Motor neuron (in vitro differentiated cells): ENCODE data around the gene NUP42. TPM values are rescaled to one million over a fixed set of nuclear protein-coding genes. Genes with fewer than 3 reads are reported as not detected.

Experiments used
- ATAC-seq, 8 experiments: fragments of 200-7000 bp; cut with Tn5 transposase; replicated peaks in 6 of 8; 2 replicates each; pipeline ENCODE4 v1.8.0; 2021; ENCODE audit warnings: mild to moderate bottlenecking in 8 of 8, moderate library complexity in 8 of 8
- H3K27ac ChIP-seq, 2 donors: fragments of 250-450 bp; sonication (Bioruptor Pico); 2 replicates each; pipeline ENCODE4 v1.9.0; 2021; ENCODE audit warnings: antibody characterized with exemption in 2 of 2, mild to moderate bottlenecking in 2 of 2, moderate library complexity in 1 of 2
- H3K4me1 ChIP-seq, 2 donors: fragments of 250-450 bp; sonication (Bioruptor Pico); replicated peaks in 1 of 2; 2 replicates each; pipeline ENCODE4 v1.6.1; 2021; ENCODE audit warnings: antibody characterized with exemption in 2 of 2, mild to moderate bottlenecking in 2 of 2, moderate library complexity in 1 of 2
- H3K4me3 ChIP-seq, 5 donors: fragments of 250-450 bp; sonication (Bioruptor Pico); 2 replicates each; pipeline ENCODE4 v1.9.0; 2021; ENCODE audit warnings: antibody characterized with exemption in 5 of 5, mild to moderate bottlenecking in 5 of 5, moderate library complexity in 4 of 5
- WGBS, 10 experiments: fragments of 450-650 bp; shearing (Covaris generic); methylation state at CpG; one replicate each; pipeline ENCODE4 v1.0.0; 2022; 5-methylcytosine and 5-hydroxymethylcytosine counted together
- in situ Hi-C, 9 experiments: fragments of 400-800 bp; cut with MboI; loops; one replicate each; pipeline ENCODE4 v1.15.0; 2021; ENCODE audit warnings: low sequenced_read_pairs in 9 of 9, low pct_unique_long_range_greater_than_20kb in 2 of 9; ENCODE audit not compliant: unreplicated experiment in 9 of 9
- total RNA-seq, 8 experiments: library from RNA; unstranded; fragments of 300-600 nt; gene quantifications; 2 replicates each; pipeline versions ENCODE4 v1.2.3 to v1.2.4, GENCODE V29; 2022

NUP42 gene, protein sequence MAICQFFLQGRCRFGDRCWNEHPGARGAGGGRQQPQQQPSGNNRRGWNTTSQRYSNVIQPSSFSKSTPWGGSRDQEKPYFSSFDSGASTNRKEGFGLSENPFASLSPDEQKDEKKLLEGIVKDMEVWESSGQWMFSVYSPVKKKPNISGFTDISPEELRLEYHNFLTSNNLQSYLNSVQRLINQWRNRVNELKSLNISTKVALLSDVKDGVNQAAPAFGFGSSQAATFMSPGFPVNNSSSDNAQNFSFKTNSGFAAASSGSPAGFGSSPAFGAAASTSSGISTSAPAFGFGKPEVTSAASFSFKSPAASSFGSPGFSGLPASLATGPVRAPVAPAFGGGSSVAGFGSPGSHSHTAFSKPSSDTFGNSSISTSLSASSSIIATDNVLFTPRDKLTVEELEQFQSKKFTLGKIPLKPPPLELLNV
- 100 to 1,000 TPM in 1 of 8 experiments, 10 to 100 TPM in 7; 26.9 to 102 (median 40.9) TPM for total RNA-seq

DNA sequence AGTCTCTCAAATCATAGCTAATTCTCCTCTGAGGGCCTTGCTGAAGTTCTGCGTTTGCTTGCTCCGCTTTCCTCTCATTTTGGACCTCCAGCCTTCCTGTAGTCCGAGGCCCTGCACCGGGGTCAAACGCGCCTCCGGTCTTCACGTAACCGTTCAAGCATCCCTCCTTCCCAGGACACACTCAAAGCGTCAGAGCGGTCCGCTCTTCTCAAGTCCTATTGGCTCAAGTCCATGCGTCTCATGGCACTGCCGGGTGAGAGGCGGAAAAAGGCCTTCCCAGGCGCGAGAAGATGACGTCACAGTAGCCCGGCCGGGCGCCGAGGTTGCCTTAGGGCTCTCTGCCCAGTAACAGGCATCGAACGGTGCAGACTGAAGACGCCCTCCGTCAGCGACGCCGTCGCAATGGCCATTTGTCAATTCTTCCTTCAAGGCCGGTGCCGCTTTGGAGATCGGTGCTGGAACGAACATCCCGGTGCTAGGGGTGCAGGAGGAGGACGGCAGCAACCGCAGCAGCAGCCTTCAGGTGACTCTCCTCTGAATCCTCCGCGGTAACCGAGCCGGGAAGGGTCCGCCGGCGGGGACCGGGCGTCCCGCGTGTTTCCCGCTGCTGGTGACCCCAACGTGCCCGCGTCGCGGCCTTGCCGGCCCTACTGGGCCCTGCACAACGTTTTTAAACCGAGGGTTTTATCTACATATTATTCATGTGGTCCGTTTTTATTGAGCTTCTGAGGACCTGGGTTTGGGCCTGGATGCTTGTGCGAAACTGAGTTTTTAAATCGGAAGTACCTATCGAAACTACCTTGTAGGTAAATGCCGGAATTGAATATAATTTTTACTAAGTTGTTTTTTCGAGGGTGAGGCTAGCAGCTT is at the start of gene NUP42:
Gene NUP42, plus strand, starts transcription at position 365 of the 870 bp plus-strand sequence. Its CDS starts 38 bp downstream, at position 403.
- in situ Hi-C loops = no loop called here
- WGBS, 10 experiments = 0 to 3% (median 0%) methylated on average over 2 to 33 of the region's 63 CpGs
- Histone ChIP-seq H3K4me3 (peak within 1 kb of the TSS; percentile 66 to 85 (median 78)), H3K4me1 (peaks cover 5 to 13% of the 10 kb centered on the region in 2 donors), H3K27ac (peak within 1 kb of the TSS; percentile 83 to 89)
- ATAC-seq = peak; percentile 93 to 99 (median 98)

GRCh38 chr7:23133797-23134196 is 48.1 kb upstream of the NUP42 start:
- ATAC-seq = no peak
- Histone ChIP-seq H3K4me3 (no peak overlapping the region), H3K4me1 (peaks cover 0 to 2% of the 10 kb centered on the region in 2 donors), H3K27ac (no peak overlapping the region)
- in situ Hi-C loops = no loop called here

GRCh38 chr7:23135755-23136154 is 46.1 kb upstream of the NUP42 start:
- Histone ChIP-seq H3K27ac (no peak overlapping the region), H3K4me1 (peaks cover 0 to 2% of the 10 kb centered on the region in 2 donors), H3K4me3 (no peak overlapping the region)
- 33 to 73% (median 47%) methylated on average over 1 of the region's 1 CpG; no CpG with 5 or more reads in 2 of the 10 experiments for WGBS, 10 experiments
- peak in 6 of 8 experiments; percentile 12 to 93 (median 39) for ATAC-seq
- in situ Hi-C loops = no loop called here

GRCh38 chr7:23136216-23136615 is 45.6 kb upstream of the NUP42 start:
- in situ Hi-C loops = no loop called here
- peak in 1 of 8 experiments; percentile 39 for ATAC-seq
- WGBS, 10 experiments = 55 to 100% (median 100%) methylated on average over 1 of the region's 1 CpG
- Histone ChIP-seq H3K27ac (no peak overlapping the region), H3K4me3 (no peak overlapping the region), H3K4me1 (peaks cover 0 to 2% of the 10 kb centered on the region in 2 donors)

DNA sequence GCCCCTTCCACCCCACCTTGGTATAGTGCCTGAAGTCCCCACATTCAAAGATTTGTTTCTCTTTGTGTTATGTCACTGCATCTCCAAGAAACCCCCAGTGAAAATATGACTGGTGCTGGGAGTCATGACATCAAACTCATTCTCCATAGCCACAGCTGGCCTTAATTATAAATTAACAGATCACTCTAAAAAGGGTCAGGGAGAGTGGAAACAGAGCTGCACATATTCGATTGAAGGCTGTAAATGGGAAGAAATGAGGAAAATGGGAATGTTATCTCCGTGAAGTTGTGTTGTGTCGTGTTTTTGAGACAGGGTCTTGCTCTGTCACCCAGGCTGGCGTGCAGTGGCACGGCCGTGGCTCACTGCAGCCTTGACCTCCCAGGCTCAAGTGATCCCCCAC is 24.2 kb upstream of the NUP42 start:
- in situ Hi-C loops = no loop called here
- H3K27ac ChIP-seq = no peak overlapping the region
- no peak for ATAC-seq
- 20 to 100% (median 98%) methylated on average over 1 to 4 of the region's 6 CpGs; no CpG with 5 or more reads in 4 of the 10 experiments for WGBS, 10 experiments
- H3K4me1 ChIP-seq = no peaks in the 10 kb centered on the region
- H3K4me3 ChIP-seq = no peak overlapping the region

GRCh38 chr7:23158546-23158945 is 23.3 kb upstream of the NUP42 start:
- H3K4me1 ChIP-seq = no peaks in the 10 kb centered on the region
- H3K27ac ChIP-seq = no peak overlapping the region
- in situ Hi-C loops = no loop called here
- no peak for ATAC-seq
- H3K4me3 ChIP-seq = no peak overlapping the region
- WGBS, 10 experiments = 78 to 100% (median 100%) methylated on average over 1 to 2 of the region's 2 CpGs; no CpG with 5 or more reads in 1 of the 10 experiments

DNA sequence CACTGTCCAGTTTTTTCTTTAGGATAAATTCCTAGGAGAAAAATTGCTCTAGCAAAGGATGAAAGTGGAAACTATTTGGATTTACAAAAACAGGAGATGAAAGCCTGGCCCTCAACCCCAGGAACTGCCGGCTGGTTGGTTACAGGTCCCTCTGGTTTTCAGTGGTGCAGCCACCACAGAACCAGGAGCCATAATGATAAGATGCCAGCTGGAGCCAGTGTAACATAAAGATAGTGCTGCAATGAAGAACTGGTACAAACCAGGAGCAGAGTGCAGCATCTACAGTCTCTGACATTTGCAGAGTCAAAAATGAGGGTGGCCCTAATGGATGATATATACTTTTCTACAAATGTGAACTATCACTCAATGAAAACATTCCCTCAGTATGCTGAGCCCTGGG is 20.4 kb upstream of the NUP42 start:
- H3K4me3 ChIP-seq = no peak overlapping the region
- 40 to 100% (median 100%) methylated on average over 1 of the region's 1 CpG; no CpG with 5 or more reads in 5 of the 10 experiments for WGBS, 10 experiments
- ATAC-seq = no peak
- in situ Hi-C loops = no loop called here
- no peaks in the 10 kb centered on the region for H3K4me1 ChIP-seq
- no peak overlapping the region for H3K27ac ChIP-seq

- no peak overlapping the region for H3K4me3 ChIP-seq
- no peak overlapping the region for H3K27ac ChIP-seq
- ATAC-seq = no peak
- WGBS, 10 experiments = 80 to 100% (median 97%) methylated on average over 1 to 3 of the region's 3 CpGs; no CpG with 5 or more reads in 2 of the 10 experiments
- in situ Hi-C loops = no loop called here
- H3K4me1 ChIP-seq = no peaks in the 10 kb centered on the region
Measured at GRCh38 chr7:23164846-23165245, 17.0 kb upstream of the NUP42 start.

DNA sequence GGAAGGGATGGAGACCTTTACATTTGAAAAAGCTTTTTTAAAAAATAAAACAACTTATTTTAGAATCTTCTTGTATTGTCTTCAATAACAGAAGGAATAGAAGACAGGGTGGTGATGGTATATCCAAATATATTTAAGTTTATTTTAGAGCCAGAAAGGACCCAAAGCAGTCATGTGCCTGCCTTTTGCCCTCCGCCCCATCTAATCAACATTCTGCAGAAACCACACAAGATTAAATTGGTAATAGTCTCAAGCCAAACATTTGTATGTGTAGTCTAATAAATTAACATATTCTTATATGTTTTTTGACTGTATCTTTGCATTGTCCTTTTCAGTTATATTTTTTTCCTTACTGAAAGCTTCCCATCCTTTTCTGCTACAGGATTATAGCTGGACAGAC is 16.5 kb upstream of the NUP42 start:
- ATAC-seq = no peak
- in situ Hi-C loops = no loop called here
- 50 to 100% (median 100%) methylated on average over 1 of the region's 1 CpG; no CpG with 5 or more reads in 3 of the 10 experiments for WGBS, 10 experiments

DNA sequence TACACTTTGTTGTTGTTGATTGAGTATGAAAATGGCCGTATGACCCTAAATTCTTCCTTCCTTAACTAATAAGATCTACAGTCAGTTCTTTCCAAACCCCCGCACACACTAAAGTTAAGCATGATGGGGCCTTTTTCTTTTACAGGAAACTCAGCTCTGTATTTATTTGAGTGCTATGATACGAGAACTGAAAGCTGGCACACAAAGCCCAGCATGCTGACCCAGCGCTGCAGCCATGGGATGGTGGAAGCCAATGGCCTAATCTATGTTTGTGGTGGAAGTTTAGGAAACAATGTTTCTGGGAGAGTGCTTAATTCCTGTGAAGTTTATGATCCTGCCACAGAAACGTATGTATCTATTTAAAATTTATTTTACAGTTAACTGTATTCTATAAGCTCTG is 14.2 kb upstream of the NUP42 start:
- in situ Hi-C loops = no loop called here
- 67 to 100% (median 95%) methylated on average over 1 to 5 of the region's 5 CpGs for WGBS, 10 experiments

More for the DNA sequence above, 16.5 kb upstream of the NUP42 start:
- no peaks in the 10 kb centered on the region for H3K4me1 ChIP-seq
- H3K4me3 ChIP-seq = no peak overlapping the region
- H3K27ac ChIP-seq = no peak overlapping the region

DNA sequence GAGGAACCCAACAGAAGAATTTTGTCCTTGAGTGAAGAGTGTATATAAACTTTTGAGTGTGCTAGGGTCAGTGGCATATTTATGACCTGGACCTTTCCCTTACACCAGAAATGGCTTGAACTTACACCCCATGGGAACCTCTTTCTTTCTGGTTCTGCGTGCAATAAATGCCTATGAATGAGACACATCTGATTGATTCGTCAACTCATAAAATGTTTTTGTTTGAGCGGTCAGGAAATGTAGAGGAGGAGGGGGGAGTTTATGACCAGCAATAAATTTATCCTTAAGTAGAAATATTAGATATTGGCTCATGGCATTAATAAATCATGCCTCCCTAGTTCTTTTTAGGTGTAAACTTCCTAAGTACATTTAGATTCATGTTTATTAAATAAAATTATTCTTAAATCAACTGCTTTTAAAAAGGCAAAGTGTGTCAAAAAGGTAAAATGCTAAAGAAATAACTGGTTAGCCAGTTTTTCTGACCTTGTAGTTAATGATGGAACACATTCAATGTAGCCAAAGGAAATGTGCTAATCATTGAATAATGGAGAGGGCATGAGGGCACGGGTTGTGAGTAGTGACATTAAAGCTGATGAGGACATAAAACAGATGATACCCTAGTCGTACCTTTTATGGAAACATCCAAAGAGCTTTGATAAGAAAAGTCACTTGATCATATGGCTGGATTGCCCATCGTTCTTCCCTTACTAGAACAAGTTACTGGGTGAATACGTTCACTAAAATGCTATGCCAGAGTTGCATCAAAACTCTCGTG is 13.6 kb upstream of the NUP42 start:
- Histone ChIP-seq H3K4me3 (no peak overlapping the region), H3K27ac (no peak overlapping the region), H3K4me1 (no peaks in the 10 kb centered on the region)
- in situ Hi-C loops = no loop called here
- 64 to 95% (median 86%) methylated on average over 1 to 8 of the region's 8 CpGs; no CpG with 5 or more reads in 1 of the 10 experiments for WGBS, 10 experiments
- ATAC-seq = no peak

More for the DNA sequence above, 14.2 kb upstream of the NUP42 start:
- no peak overlapping the region for H3K4me3 ChIP-seq
- no peak for ATAC-seq
- no peak overlapping the region for H3K27ac ChIP-seq
- no peaks in the 10 kb centered on the region for H3K4me1 ChIP-seq

DNA sequence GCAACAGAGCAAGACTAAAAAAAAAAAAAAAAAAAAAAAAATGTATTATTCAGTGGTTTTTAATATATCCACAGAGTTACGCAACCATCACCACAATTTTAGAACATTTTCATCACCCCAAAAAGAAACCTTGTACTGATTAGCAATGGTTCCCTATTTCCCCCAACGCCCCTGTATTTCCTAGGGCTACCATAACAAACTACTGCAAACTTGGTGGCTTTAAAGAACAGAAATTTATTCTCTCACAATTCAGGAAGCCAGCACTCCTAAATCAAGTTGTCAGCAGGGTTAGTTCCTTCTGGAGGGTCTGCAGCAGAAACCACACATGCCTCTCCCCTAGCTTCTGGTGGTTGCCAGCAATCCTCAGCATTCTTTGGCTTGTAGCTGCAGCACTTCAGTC is 5.9 kb upstream of the NUP42 start:
- WGBS, 10 experiments = 60 to 100% (median 82%) methylated on average over 1 to 2 of the region's 2 CpGs; no CpG with 5 or more reads in 2 of the 10 experiments
- Histone ChIP-seq H3K4me3 (no peak overlapping the region), H3K4me1 (no peaks in the 10 kb centered on the region), H3K27ac (no peak overlapping the region)
- ATAC-seq = no peak
- in situ Hi-C loops = no loop called here
